AG10803 (cell line): ENCODE measurements around the gene CEACAM5.

Source experiments
- DNase-seq: peaks from one replicate; pipeline ENCODE4 v3.0.0; 2010; ENCODE audit warnings: low read depth
- H3K4me3 ChIP-seq: 2 replicates; pipeline ENCODE4 v1.5.1; 2011; ENCODE audit warnings: mild to moderate bottlenecking, low read length, control low read depth
- TF ChIP-seq, protein P1 (sequence below): conservative IDR thresholded peaks from 2 replicates; pipeline ENCODE4 v1.5.1; 2011; ENCODE audit warnings: mild to moderate bottlenecking, low read length, control low read depth, inconsistent platforms

The CEACAM5 gene

DNA sequence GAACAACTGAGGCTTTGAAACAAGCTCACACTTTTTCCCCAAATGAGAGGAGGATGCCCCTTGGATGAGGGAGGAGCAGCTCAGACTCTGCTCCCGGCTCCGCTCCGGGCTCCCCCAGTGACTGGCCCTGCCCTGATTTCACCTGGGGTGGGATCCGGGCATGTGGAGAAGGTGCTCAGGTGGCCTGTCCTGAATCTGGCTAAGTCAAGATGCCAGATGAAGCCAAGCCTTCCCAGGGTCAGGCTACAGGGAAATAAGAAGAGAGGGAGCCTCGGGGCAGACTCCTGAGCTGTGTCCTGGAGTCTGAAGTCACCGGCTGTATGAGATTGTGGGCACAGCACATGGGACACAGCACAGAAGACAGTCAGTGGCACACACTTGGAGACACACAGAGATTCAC lies 10.3 kb downstream of the CEACAM5 start:
- no peak for DNase-seq
- TF ChIP-seq, protein P1, sequence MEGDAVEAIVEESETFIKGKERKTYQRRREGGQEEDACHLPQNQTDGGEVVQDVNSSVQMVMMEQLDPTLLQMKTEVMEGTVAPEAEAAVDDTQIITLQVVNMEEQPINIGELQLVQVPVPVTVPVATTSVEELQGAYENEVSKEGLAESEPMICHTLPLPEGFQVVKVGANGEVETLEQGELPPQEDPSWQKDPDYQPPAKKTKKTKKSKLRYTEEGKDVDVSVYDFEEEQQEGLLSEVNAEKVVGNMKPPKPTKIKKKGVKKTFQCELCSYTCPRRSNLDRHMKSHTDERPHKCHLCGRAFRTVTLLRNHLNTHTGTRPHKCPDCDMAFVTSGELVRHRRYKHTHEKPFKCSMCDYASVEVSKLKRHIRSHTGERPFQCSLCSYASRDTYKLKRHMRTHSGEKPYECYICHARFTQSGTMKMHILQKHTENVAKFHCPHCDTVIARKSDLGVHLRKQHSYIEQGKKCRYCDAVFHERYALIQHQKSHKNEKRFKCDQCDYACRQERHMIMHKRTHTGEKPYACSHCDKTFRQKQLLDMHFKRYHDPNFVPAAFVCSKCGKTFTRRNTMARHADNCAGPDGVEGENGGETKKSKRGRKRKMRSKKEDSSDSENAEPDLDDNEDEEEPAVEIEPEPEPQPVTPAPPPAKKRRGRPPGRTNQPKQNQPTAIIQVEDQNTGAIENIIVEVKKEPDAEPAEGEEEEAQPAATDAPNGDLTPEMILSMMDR = no peak
- H3K4me3 ChIP-seq = no peak overlapping the region

DNA sequence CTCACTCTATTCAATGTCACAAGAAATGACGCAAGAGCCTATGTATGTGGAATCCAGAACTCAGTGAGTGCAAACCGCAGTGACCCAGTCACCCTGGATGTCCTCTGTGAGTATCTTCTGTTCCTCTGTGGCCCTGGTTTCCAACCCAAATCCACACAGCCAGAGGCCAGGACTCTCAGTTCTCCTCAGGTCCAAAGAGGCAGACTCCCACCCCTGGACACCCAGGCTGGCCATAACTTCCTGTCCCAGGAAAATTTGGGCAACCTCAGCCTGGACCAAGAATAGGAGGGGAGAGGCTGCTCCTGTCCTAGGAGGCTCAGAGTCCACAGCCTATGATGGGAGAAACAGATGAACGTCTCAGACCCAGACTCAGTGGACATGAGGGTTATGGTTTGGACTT lies 11.7 kb downstream of the CEACAM5 start:
- no peak overlapping the region for H3K4me3 ChIP-seq
- TF ChIP-seq, protein P1 = no peak
- no peak for DNase-seq

DNA sequence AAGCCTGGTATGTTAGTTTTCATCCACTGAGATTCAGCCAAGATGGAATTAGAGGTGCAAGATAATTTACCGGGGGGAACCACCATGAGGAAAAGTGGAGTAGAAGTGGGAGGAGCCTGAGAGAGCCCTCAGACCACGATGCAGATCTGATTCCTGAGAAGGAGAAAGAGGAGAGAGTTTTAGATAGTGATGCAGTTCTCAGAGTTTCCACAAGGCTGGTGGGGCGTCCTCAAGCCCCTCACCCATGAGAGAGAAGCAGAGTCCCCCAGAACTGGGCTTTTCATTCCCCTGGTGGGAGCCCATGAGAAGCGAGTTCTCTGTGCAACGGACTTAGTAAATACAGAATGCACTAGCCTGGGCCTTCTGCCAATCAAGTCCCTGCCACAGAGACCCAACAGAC lies 18.1 kb downstream of the CEACAM5 start:
- DNase-seq = no peak
- H3K4me3 ChIP-seq = no peak overlapping the region
- TF ChIP-seq, protein P1 = no peak

DNA sequence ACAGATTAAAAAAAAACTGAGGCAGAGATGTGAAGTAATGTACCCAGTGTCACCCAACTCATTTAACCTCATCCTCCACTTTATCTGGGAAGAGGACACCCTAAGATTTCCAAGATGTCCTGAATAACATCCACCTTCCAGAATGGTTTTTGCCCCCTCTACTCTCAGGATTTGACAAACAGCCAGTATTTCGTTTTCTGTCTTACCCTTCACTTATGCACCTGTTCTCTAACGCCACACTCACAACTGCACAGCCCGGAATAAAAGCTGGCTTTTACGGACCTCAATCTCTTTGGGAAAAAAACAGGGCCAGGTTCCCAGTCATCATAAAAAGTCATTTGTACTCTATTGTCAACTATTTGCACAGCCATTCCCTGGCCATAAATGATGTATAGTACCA lies 25.7 kb downstream of the CEACAM5 start:
- TF ChIP-seq, protein P1 = no peak
- H3K4me3 ChIP-seq = no peak overlapping the region
- no peak for DNase-seq

DNA sequence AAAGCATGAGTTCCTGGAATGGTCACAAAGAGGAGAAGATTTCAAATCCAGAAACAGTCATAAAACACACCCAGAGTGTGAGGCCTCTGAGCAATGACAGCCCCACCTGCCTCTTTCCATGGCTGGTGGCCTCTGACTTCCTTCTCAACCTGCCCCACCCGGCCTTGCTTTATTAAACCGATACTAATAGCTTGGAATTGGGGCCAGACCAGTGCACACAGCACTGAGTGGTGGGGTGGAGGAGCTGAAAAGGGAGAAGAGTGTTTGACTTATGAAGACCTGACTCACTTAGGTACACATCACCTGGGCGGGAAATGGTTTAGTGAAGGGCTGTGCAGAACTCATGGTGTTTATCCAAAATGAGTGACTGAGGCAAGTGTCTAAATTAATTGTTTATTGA lies 26.2 kb downstream of the CEACAM5 start:
- TF ChIP-seq, protein P1 = no peak
- no peak overlapping the region for H3K4me3 ChIP-seq
- no peak for DNase-seq

DNA sequence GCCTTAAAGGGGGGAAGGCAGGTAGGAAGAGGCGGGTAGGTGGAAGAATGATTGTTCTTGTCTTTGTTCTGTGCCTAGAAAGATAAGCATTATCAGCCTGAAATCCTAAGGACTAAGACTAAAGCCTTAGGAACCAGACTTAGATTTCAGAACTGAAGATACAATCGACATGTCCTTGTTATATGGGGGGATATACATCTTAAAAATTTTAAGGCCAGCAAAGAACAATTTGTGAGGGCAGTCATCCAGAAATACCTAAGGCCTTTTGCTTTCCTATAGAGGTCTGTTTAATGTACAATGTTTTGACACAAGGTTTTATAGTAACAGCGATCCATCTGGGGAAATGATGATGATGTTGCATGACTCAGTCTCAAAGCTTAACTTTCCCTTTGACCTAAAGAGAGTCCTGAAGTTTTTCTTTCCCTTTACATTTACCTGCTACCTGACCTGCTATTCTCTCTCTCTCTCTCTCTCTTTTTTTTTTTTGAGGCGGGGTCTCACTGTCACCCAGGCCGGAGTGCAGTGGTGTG lies 26.7 kb downstream of the CEACAM5 start:
- no peak overlapping the region for H3K4me3 ChIP-seq
- TF ChIP-seq, protein P1 = no peak
- no peak for DNase-seq

DNA sequence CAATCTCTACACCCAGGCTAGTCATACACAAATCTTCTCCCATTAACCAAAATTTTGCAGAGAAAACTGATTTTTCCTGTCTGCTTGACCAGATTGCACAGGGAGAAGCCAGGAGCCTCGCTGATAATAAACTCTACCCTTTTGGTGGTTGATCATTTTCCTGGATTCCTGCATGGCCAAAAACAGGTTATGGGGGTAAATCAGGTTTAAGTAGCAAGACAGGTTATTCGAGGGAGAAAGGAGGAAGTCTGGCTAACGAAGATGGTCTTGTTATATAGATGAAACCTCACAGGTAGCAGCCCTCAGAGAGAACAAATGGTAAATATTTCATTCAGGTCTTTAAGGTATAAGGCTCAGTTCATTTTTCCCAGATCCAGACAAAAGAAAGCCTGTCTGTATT lies 30.9 kb downstream of the CEACAM5 start:
- TF ChIP-seq, protein P1 = no peak
- no peak for DNase-seq
- H3K4me3 ChIP-seq = no peak overlapping the region
